Measurements from ENCODE around the gene PRLR.
"Not testable (repeated sequence)": the region's sequence is repeated elsewhere in the genome, so short reads cannot be mapped to it uniquely, and the experiment has no call there.

Gene PRLR

GRCh38 chr5:35120715-35121114 lies 109.6 kb downstream of the PRLR start:
- no peak for FAIRE-seq

- FAIRE-seq, result no peak
Measured at GRCh38 chr5:35117967-35118366, 112.3 kb downstream of the PRLR start.

DNA sequence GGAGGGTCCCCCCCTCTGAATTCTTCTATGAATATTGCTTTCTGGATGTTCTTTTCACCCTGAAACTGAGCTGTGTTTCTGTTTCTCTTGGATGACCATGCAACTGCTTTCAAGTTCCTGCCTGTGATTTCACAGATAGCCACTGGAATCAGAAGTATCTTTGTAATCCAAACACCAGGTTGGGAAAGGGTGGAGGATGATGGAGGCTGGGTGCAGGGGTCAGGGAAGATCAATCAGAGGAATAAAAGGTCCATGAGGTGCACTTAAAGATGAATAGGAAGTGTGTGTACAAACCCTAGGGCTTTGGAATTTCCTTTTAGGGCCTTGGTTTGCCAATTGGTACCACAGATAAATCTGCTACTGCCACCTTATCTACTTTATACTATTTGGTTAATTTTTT lies 114.4 kb downstream of the PRLR start:
- FAIRE-seq, result no peak

DNA sequence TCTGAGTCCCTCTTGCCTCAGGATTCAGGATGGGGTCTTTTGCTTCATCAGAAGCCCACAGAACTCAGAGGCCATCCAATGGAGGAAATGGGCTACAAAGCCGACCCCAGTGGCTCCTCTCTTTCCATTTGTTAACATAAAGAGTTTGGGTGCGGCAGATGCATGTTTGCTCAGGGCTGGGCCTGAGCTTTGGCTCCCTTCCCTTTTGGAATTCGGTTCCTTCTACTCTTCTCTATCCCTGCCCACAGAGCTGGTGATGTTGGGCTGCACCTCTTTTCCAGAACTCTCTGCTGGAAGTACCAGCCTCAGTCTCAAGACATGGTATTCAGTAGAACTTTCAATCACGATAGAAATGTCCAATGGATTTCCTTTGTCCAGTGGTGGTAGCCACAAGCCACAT lies 115.6 kb downstream of the PRLR start:
- no peak for FAIRE-seq

GRCh38 chr5:35112300-35112699 lies 118.0 kb downstream of the PRLR start:
- no peak for FAIRE-seq

- not testable (repeated sequence) for FAIRE-seq
Measured at GRCh38 chr5:35104550-35104949, 125.7 kb downstream of the PRLR start.

DNA sequence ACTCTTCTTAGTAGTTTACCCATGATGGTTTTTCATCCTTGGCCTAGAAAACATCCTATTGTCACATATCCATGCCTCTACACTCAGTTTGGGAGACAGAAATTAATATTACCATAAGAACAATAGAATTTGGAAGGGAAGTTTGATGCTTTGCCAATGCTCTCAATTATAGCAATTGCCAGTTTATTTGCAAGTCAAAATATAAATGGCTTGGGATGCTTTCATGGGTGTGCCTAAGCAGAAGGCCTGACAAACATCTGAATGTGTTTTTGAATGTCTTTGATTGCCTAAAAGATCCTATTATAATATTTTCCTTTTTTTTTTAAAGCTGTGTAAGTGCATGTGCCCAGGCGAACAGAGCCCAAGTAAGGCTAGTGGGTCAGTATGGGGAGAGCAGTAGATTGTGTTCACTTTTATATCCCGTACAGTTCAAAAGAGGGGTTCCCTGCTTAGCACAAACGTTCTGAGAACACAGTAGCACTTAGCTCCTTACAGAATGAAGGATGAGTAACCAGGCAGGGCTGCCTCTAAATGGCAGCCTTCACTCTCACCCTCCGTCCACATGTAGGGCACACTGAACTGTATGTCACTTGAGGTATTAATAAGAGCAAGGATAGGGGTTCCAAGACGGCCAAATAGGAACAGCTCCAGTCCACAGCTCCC lies 126.5 kb downstream of the PRLR start:
- no peak for FAIRE-seq

DNA sequence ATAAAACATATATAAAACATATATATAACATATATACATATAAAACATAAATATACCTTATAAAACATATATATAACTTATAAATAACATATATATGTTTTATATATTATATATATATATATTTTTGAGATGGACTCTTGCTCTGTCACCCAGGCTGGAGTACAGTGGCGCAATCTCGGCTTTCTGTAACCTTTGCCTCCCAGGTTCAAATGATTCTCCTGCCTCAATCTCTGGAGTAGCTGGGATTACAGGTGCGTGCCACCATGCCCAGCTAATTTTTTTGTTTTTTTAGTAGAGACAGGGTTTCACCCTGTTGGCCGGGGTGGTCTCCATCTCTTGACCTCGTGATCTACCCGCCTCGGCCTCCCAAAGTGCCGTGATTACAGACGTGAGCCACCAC lies 128.6 kb downstream of the PRLR start:
- not testable (repeated sequence) for FAIRE-seq

- FAIRE-seq, result no peak
Measured at GRCh38 chr5:35101016-35101415, 129.3 kb downstream of the PRLR start.

DNA sequence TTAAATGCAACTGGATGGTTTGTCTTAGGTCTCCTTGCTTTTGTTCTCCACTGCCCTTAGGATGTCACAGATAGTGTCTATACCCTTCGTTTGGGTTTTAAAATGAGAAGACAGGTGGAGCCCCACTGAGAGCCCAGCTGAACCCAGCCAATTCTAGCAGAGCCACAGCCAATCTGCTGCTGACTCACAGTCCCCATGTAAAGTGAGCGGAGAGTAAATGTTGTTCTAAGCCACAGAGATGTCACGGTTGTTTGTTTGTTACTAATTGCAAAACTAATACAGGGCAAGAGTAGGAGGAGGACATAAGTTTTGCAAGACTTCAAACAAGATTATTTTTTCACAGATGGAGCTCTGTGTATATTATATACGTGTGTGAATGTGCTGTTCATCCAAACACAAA lies 132.1 kb downstream of the PRLR start:
- FAIRE-seq, result no peak

DNA sequence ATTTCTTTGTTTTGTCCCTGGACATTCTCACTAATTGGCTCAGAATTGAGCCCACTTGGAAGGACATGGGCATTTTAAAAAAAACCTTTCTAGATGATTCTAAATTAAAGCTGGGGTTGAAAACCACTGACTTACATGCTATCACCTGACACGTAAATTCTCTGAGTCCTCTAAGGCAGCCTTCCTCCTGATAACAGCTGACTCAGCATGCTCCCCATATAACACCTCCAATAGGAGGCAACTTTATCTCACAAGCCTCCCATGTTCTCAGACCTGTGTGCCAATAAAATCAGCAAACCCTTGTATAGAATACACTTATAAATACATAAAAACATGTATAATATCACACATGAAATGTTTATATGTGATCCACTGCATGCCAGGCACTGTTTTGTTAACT lies 133.4 kb downstream of the PRLR start:
- no peak for FAIRE-seq

DNA sequence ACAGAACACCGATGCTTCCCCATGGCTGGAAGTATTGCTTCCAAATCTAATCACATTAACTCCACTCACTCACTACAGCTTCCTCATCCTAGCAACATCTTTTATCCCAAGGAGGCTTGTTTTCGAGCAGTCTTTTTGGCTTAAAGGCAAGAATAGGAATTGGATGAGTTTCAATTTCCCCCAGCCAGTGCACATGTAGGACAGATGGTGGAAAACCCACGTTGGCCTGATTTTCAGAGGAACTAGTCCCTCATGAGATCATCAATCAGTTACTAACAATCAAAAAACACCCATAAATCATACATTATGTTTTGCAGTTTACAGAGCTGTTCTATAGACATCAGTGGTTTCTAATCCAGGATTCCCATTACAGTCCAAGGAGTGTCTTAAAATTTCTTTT lies 134.1 kb downstream of the PRLR start:
- FAIRE-seq, result no peak

DNA sequence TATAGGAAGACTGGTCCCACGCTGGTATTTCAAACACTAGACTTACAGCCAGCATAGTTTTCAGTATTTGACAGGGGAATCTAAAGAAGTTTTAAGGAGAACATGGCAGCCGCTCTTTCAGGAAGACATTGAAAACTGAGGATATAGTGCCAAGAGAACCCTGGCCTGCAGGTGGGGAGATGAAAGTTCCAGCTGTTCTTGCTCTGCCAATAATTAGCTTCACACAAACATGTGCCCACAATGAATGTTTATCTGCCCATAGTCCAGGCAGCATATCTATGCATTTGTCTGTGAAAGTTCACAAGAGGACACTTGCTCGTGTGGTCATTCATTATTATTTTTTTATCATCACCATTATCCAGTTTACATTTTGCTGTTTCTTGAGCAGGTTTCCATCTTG lies 134.9 kb downstream of the PRLR start:
- FAIRE-seq, result no peak

- no peak for FAIRE-seq
Measured at GRCh38 chr5:35094948-35095347, 135.3 kb downstream of the PRLR start.

DNA sequence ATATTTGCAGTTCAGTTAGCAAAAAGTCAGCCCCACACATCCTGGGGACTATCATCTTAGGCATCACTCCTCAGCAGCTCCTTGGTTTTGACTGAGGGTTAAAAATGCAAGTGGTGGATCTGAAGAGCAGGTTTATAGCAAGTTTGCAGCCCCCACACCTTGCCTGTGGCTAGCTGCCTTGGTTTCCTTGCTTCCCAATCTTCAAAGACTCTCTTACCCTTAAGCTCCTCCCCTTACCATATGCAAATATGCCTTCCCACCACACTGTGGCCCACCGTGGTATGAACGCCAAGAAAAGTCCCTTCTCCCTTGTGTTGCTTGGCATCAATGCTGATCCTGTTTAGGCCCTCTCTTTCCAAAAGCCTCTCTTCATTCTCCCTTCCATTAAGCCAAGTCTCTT lies 137.6 kb downstream of the PRLR start:
- no peak for FAIRE-seq

- no peak for FAIRE-seq
Measured at GRCh38 chr5:35091704-35092103, 138.6 kb downstream of the PRLR start.

DNA sequence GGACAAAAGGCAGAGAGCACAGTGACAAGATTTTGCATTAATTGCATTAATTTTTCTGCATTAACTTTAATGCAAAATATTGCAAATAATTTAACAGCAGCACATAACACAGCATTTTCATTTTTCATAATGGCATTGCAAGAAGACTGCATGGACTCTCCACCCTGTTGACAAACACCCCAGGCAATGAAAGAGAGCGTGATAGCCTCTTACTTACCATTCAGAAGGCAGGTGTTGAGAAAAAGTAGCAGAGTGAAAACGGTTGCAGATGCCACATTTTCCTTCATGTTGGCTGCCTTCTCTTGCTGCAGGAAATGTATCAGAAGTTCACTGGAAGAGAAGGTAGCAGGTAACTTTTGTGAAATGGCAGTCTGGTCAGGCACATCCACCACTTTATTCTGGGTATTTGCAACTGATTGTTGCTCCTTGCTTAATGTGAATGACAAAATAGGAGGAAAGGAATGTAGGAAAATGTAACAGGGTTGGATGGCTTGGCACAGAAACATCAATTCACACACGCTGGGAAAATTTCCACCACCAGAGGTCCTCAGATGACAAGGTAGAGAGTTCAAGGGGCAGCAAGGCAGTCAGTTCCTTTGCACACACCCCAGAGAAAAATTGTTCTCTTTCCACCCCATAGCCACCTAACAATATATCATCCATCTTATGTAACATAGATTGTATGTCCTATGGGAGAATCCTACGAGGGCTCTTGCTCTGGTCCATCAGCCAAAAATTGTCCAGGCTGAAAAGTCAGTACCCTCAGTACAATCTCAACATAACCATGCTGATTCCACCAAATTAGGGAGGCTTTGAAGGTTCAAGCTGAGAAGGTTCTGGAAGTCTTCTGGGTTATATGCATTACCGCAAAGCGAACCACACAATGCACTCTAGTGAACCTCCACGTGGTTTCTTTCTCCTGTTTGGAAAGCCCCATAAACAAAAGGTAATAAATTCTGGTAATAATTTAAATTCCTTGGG lies 140.7 kb downstream of the PRLR start:
- no peak for FAIRE-seq

DNA sequence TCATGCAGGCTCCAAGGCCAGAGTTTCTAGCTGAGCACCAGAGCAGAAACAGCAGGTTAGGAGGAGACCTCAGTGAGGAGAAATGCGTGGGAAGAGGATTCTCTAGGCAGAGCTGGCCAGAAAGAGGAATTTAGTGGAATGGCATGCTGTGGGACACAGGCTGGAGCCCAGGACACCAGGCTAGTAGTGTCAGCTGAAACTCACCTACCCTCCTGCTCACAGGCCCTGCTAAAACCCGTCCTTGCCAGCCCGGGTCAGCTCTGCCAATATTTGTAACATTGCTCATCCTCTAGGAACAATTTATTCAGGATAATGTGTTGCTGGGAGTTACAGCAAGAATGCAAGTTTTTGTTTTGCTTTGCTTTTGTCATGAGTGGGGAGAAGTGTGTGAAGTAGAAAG lies 142.3 kb downstream of the PRLR start:
- no peak for FAIRE-seq

DNA sequence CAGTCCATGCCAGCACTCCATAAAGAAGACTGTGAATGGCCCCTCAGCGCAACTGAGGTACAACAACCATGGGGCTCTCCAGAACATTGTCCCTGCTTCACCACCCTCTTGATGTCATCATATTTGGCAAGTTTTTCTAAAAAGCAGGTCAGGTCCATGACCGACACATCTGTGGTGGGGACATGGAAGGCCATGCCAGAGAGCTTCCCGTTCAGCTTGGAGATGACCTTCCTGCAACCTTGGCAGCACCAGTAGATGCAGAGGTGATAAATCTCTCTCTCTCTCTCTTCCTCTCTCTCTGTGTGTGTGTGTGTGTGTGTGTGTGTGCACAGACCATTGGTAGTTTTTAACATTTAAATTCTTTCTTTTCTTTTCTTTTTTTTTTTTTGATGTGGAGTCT lies 147.1 kb downstream of the PRLR start:
- FAIRE-seq, result no peak

DNA sequence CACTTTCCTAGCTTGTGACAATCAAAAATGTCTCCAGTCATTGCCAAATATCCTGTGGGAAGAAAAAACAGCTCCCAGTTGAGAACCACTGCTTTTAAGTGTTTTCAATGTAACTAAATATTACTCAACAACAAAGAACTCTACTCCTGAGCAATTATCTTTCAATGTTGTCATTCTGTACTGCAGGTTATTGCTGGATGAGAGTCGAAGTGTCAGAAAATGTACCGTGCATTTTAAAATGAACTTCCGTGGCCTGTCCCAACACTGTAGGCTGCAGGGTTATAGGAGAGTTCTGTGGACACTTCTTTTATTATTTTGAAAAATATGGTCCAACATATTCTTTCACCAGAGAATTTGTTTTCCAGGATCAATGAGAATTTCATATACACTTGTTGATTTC lies 147.8 kb downstream of the PRLR start:
- no peak for FAIRE-seq

DNA sequence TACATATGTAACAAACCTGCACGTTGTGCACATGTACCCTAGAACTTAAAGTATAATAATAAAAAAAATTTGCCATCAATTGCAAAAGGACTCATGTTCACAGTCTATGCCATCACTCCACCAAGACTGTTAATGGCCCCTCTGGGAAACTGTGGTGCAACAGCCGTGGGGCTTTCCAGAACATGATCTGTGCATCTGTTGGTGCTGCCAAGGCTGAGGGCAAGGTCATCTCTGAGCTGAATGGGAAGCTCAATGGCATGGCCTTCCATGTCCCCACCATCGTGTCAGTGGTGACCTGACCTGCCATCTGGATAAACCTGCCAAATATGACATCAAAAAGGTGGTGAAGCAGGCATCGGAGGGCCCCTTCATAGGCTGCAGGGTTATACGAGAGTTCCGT lies 149.2 kb downstream of the PRLR start:
- FAIRE-seq, result no peak

GRCh38 chr5:35073160-35073559 lies 157.1 kb downstream of the PRLR start:
- no peak for FAIRE-seq

GRCh38 chr5:35069188-35069587 lies 161.1 kb downstream of the PRLR start:
- no peak for FAIRE-seq

GRCh38 chr5:35067985-35068384 lies 162.3 kb downstream of the PRLR start:
- no peak for FAIRE-seq

All from islet of Langerhans (tissue), 1 donor.